Smooth muscle cell (in vitro differentiated cells): ENCODE measurements around the gene ZDHHC15. TPM values are rescaled to one million over a fixed set of nuclear protein-coding genes. Genes with fewer than 3 reads are reported as not detected.

Experiments
- DNase-seq: peaks from one replicate; lab custom pipeline; 2025; ENCODE audit not compliant: unreplicated experiment; lab: John Stamatoyannopoulos, UW
- H2AFZ ChIP-seq: fragments of 200-600 bp; sonication (generic); 2 replicates; pipeline ENCODE4 v1.6.0; 2016; ENCODE audit warnings: antibody characterized with exemption, low read depth, mild to moderate bottlenecking
- H3F3A ChIP-seq: fragments of 200-600 bp; sonication (generic); 2 replicates; pipeline ENCODE4 v1.6.0; 2017; ENCODE audit warnings: antibody characterized with exemption, low read depth
- H3K27ac ChIP-seq: fragments of 200-600 bp; sonication (generic); 2 replicates; pipeline ENCODE4 v1.5.1; 2016; ENCODE audit warnings: low read depth, mild to moderate bottlenecking
- H3K27me3 ChIP-seq: fragments of 200-600 bp; sonication (generic); 2 replicates; pipeline ENCODE4 v1.6.1; 2016; ENCODE audit warnings: low read depth, mild to moderate bottlenecking
- H3K36me3 ChIP-seq: fragments of 200-600 bp; sonication (generic); 2 replicates; pipeline ENCODE4 v1.5.1; 2016; ENCODE audit warnings: low read depth
- H3K4me1 ChIP-seq: fragments of 200-600 bp; sonication (generic); 2 replicates; pipeline ENCODE4 v1.5.1; 2016; ENCODE audit warnings: low read depth
- H3K4me2 ChIP-seq: fragments of 200-600 bp; sonication (generic); 2 replicates; pipeline ENCODE4 v1.6.0; 2016; ENCODE audit warnings: mild to moderate bottlenecking
- H3K4me3 ChIP-seq: fragments of 200-600 bp; sonication (generic); 2 replicates; pipeline ENCODE4 v1.5.1; 2016; ENCODE audit warnings: mild to moderate bottlenecking
- H3K79me2 ChIP-seq: fragments of 200-600 bp; sonication (generic); 2 replicates; pipeline ENCODE4 v1.6.0; 2016; ENCODE audit warnings: low read depth, mild to moderate bottlenecking
- H3K9ac ChIP-seq: fragments of 200-600 bp; sonication (generic); 2 replicates; pipeline ENCODE4 v1.6.0; 2016; ENCODE audit warnings: low read depth
- H3K9me3 ChIP-seq: fragments of 200-600 bp; sonication (generic); replicated peaks from 2 replicates; pipeline ENCODE4 v1.5.1; 2016; ENCODE audit warnings: low read depth
- H4K20me1 ChIP-seq: fragments of 200-600 bp; sonication (generic); 2 replicates; pipeline ENCODE4 v1.6.0; 2016; ENCODE audit warnings: low read depth
- CTCF ChIP-seq: fragments of 200-600 bp; sonication (generic); IDR thresholded peaks from 2 replicates; pipeline ENCODE4 v1.5.1; 2017; ENCODE audit warnings: borderline replicate concordance, mild to moderate bottlenecking, antibody characterized with exemption; ENCODE audit not compliant: insufficient read depth, poor library complexity, severe bottlenecking
- WGBS: methylation state at CpG from one replicate; pipeline ENCODE4 v1.1.7; 2016; ENCODE audit warnings: low lambda C conversion rate; 5-methylcytosine and 5-hydroxymethylcytosine counted together
- polyA plus RNA-seq: library from polyadenylated mRNA; unstranded; fragments of >200 nt; fragmentation: Nextera tagmentation; extraction: Ambion mirVana; gene quantifications from 2 replicates; pipeline ENCODE4 v1.2.1, GENCODE V29; 2016
- total RNA-seq: library from RNA; depleted of rRNA; stranded (reverse); fragments of >200 nt; gene quantifications from 2 replicates; pipeline ENCODE4 v1.2.3, GENCODE V29; 2014

ZDHHC15 gene
- total and polyA plus RNA-seq, 2 experiments from 2014 or later, result 0.13 TPM; not detected in 1

- no peaks in the 10 kb centered on the region for H4K20me1 ChIP-seq
- no peak overlapping the region for H3K4me2 ChIP-seq
- no peak for TF ChIP-seq CTCF
- H3F3A ChIP-seq, result no peaks in the 10 kb centered on the region
- WGBS, result 81% methylated on average over 2 of the region's 2 CpGs
- H3K4me1 ChIP-seq, result no peaks in the 10 kb centered on the region
- H3K9me3 ChIP-seq, result no peaks in the 10 kb centered on the region
- DNase-seq, result no peak
- H3K9ac ChIP-seq, result no peak overlapping the region
- no peak overlapping the region for H3K27ac ChIP-seq
- H2AFZ ChIP-seq, result no peak overlapping the region
- no peaks in the 10 kb centered on the region for H3K79me2 ChIP-seq
- no peak overlapping the region for H3K4me3 ChIP-seq
- H3K36me3 ChIP-seq, result no peaks in the 10 kb centered on the region
- no peaks in the 10 kb centered on the region for H3K27me3 ChIP-seq
These were observed 132.4 kb downstream of the ZDHHC15 start for GRCh38 chrX:75390470-75390869.

GRCh38 chrX:75369721-75370120 lies 153.1 kb downstream of the ZDHHC15 start:
- Histone ChIP-seq H2AFZ (no peak overlapping the region), H3K9ac (no peak overlapping the region), H3K9me3 (peaks cover 3% of the 10 kb centered on the region), H4K20me1 (no peaks in the 10 kb centered on the region), H3K4me3 (no peak overlapping the region), H3K27ac (no peak overlapping the region), H3K36me3 (no peaks in the 10 kb centered on the region), H3K4me1 (no peaks in the 10 kb centered on the region), H3K27me3 (no peaks in the 10 kb centered on the region), H3K79me2 (no peaks in the 10 kb centered on the region), H3F3A (no peaks in the 10 kb centered on the region), H3K4me2 (no peak overlapping the region)
- DNase-seq, result no peak
- 50% methylated on average over 1 of the region's 1 CpG for WGBS
- TF ChIP-seq CTCF, result no peak

- Histone ChIP-seq H3K4me3 (no peak overlapping the region), H3K4me1 (no peaks in the 10 kb centered on the region), H3K9me3 (peaks cover 11% of the 10 kb centered on the region), H3K9ac (no peak overlapping the region), H3F3A (no peaks in the 10 kb centered on the region), H3K36me3 (no peaks in the 10 kb centered on the region), H3K27me3 (no peaks in the 10 kb centered on the region), H4K20me1 (no peaks in the 10 kb centered on the region), H3K79me2 (no peaks in the 10 kb centered on the region), H2AFZ (no peak overlapping the region), H3K4me2 (no peak overlapping the region), H3K27ac (no peak overlapping the region)
- WGBS, result 93% methylated on average over 2 of the region's 2 CpGs
- no peak for TF ChIP-seq CTCF
- no peak for DNase-seq
These were observed 156.0 kb downstream of the ZDHHC15 start for GRCh38 chrX:75366861-75367260.

GRCh38 chrX:75365243-75365975 lies 157.4 kb downstream of the ZDHHC15 start:
- Histone ChIP-seq H3K4me2 (no peak overlapping the region), H3K4me1 (no peaks in the 10 kb centered on the region), H2AFZ (no peak overlapping the region), H3K9me3 (peaks cover 11% of the 10 kb centered on the region), H3F3A (no peaks in the 10 kb centered on the region), H3K27me3 (no peaks in the 10 kb centered on the region), H3K79me2 (no peaks in the 10 kb centered on the region), H3K4me3 (no peak overlapping the region), H3K9ac (no peak overlapping the region), H3K27ac (no peak overlapping the region), H3K36me3 (no peaks in the 10 kb centered on the region), H4K20me1 (no peaks in the 10 kb centered on the region)
- DNase-seq, result no peak
- no peak for TF ChIP-seq CTCF
- 75% methylated on average over 1 of the region's 1 CpG for WGBS
